AG09309 (cell line): ENCODE measurements around the gene MCM9.

Source experiments
- DNase-seq: peaks from one replicate; pipeline ENCODE4 v3.0.0-alpha.2; 2010; ENCODE audit warnings: low read depth
- H3K4me3 ChIP-seq: 2 replicates; pipeline ENCODE4 v1.5.1; 2011; ENCODE audit warnings: mild to moderate bottlenecking, low read depth, low read length, moderate library complexity; ENCODE audit not compliant: control insufficient read depth
- TF ChIP-seq, protein P1 (sequence below): IDR thresholded peaks from 2 replicates; pipeline ENCODE4 v1.5.1; 2011; ENCODE audit warnings: mild to moderate bottlenecking, low read depth, low read length, inconsistent platforms; ENCODE audit not compliant: insufficient read depth, control insufficient read depth; ENCODE audit errors: missing control alignments

MCM9 gene

DNA sequence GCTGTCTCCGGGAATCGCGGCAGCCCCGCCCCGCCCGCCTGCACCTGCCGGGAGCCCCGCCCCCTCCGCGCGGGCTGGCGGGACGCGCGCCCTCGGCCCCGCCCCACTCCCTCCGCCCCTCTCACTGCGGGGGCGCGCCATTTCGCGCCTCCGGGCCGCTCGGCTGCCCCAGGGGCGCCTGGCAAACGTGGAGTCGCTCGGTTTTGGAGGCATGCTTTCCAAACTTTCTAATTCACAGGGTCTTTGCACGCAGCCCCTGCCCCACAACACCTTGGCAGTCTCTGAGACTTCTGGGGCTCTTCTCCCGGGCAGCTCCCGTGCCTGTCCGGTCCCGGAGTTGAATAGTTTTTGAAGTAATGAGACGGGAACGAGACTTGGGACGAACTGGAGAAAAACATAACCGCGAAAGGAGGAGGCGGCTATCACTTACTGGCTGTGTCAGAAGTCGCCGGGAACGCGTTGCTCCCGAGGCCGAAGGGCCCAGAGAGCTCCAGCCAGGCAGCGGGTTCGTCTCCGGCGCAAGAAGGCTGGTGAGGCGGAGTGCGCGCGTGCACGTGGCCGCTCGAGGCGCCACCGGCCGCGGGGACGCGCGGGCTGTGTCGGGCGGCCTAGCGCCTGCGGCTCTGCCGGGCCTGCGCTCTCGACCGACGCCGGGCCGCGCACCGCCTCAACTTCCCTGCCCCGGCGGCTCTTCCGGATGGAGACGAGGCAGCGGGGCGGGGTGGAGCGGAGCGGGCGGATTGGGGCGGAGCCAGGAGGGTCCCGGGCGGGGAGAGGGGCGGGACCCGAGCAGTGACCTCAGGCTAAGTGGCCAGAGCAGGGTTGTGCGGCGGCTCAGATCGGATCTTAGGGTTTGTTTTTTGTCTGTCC lies at the start of gene MCM9:
Gene MCM9 (minus strand): TSS at position 699 of the 870 bp plus-strand sequence. CDS start 3,436 bp downstream, outside the sequence.
- peak; percentile 17 for DNase-seq
- TF ChIP-seq, protein P1, sequence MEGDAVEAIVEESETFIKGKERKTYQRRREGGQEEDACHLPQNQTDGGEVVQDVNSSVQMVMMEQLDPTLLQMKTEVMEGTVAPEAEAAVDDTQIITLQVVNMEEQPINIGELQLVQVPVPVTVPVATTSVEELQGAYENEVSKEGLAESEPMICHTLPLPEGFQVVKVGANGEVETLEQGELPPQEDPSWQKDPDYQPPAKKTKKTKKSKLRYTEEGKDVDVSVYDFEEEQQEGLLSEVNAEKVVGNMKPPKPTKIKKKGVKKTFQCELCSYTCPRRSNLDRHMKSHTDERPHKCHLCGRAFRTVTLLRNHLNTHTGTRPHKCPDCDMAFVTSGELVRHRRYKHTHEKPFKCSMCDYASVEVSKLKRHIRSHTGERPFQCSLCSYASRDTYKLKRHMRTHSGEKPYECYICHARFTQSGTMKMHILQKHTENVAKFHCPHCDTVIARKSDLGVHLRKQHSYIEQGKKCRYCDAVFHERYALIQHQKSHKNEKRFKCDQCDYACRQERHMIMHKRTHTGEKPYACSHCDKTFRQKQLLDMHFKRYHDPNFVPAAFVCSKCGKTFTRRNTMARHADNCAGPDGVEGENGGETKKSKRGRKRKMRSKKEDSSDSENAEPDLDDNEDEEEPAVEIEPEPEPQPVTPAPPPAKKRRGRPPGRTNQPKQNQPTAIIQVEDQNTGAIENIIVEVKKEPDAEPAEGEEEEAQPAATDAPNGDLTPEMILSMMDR: no peak
- peak within 1 kb of the TSS; percentile 75 for H3K4me3 ChIP-seq

DNA sequence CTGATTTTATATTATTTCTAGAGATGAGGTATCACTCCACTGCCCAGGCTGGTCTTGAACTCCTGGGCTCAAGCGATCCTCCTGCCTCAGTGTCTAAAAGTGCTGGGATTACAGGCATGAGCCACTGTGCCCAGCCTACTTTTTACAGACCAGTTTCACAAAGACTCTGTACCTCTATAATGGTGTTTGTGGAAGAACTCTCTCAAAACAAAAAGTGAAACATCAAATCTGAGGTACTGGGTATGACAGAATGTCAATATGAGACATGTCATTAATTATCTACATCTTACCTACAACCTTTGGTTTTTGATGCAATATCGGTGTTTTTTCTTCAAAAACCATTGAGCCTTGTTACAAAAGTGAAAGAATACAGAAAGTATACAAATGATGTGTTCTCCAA lies 49.4 kb upstream of the MCM9 start:
- no peak for DNase-seq
- TF ChIP-seq, protein P1: no peak
- H3K4me3 ChIP-seq: no peak overlapping the region

DNA sequence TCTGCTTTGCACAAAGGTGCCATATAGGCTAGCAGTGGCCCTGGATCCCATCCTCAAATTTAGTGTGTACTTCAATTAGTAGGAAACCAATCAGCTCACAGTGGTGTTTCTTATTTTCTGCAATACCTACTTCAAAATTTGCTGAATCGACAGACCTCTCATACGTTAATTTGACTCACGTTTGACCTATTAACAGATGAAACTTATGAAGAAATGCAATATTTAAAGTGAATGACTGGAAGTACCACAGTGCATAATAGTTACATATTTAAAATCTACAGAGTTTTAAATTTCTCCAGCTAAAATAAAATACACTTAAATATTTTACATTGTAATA lies 47.6 kb upstream of the MCM9 start:
- TF ChIP-seq, protein P1: no peak
- no peak overlapping the region for H3K4me3 ChIP-seq
- DNase-seq: no peak

DNA sequence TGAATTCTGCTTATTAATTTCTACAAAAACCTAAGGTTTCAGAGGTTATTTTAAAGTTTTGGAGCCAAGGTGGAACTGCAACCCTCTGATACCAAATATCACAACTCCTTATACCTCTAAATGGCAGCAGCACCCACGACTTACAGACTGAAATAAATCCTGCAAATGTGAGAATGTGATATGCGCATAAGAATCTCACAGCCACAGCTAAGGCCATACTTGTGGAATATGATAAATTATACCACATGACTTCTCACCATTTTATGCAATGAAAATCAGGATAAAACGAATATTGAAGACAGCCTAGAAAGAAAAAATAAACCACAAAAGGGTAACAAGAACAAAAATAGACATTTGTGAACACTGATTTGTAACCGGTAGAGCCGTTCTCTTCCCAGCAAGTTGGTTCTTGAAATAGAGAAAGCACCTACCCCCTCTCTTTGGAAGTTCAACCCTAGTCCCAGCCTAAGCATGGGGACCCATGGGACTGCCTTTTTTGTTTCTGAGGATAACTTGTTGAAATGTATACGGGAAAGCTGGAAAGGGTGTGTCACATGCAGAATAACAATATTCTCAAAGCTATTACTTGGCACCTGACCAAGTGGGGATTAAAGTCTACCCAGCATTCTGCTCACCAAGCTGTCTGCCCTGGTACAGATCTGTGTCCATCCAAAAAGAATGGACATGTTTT lies 47.1 kb upstream of the MCM9 start:
- TF ChIP-seq, protein P1: no peak
- H3K4me3 ChIP-seq: no peak overlapping the region
- DNase-seq: no peak

DNA sequence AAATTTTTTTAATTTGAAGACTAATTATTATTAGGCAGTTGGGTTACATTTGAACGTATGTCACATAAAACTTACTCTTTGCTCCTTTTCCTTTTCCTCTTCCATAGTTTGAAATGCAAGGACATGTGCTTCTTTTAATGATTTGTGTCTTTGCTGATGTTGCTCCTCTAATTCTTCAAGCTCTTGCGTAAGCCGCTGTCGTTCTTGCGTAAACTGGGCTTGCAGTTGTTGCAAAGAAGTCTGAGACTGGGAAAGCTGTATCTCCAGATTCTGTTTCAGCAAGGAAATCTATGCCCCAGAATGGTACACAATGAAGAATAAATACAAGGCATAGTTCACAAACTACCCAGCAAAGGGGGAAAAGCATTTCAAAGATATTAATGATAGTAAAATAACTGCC lies 45.1 kb upstream of the MCM9 start:
- no peak overlapping the region for H3K4me3 ChIP-seq
- TF ChIP-seq, protein P1: no peak
- no peak for DNase-seq

DNA sequence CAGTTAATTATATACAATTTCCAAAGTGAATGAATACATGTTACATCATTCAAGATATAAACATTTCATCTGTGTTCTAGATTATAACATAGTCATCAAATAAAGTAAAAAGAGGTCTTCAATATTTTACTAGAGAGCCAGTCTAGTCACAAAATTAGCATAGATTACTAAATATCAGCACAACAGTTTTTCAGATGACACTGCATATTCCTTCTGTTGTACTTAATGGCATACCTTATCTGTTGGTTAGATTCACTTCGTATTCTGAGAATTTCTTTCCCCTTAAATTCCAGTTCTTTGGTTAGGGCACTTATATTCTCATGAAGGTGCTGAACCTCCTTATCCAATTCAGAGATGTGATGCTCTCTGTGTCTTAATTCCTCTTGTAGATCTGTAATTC lies 39.8 kb upstream of the MCM9 start:
- H3K4me3 ChIP-seq: no peak overlapping the region
- DNase-seq: no peak
- TF ChIP-seq, protein P1: no peak
